ENCODE results near the gene MPPED1. TPM values are rescaled to one million over a fixed set of nuclear protein-coding genes. Genes with fewer than 3 reads are reported as not detected.

MPPED1 gene
- polyA plus RNA-seq, 1 of the 3 experiments (the other 2 are of a cell fraction): 0.03 TPM

DNA sequence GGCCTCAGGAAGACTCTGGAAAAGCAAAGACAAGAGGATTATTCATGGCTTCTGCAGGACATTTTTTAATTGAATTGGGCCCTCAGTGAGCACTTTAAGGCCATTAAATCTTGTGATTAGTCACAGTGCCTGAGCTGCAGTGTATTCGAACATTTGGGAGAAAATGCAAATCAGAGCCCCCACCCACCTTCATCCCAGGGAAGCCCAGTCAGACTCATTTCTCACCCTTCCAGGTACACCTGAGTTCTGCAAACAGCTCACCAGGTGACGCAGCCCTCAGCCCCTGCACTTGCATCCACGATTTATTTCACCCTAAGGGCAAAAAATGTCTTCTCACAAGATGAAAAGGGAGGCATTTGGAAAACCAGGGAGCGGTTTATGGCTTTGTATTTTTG, 128.7 kb downstream of the MPPED1 start:
- Histone ChIP-seq H3K9ac (no peak overlapping the region), H3K9me2 (no peaks in the 10 kb centered on the region), H2AFZ (ENCODE audit: low read depth) (no peak overlapping the region), H3K27ac (ENCODE audit: low read depth in 2 of 2, low read length in 1 of 2) (no peak overlapping the region), H3K4me1 (ENCODE audit: control insufficient read depth in 1 of 2, insufficient read depth in 2 of 2, low read depth in 1 of 2, low read length in 1 of 2) (peaks cover 0 to 2% of the 10 kb centered on the region in 2 experiments; a peak in 1 of 4 replicates), H3K4me2 (no peak overlapping the region), H3F3A (replicated peaks; ENCODE audit: insufficient read depth) (no peaks in the 10 kb centered on the region), H3K36me3 (replicated peaks in 1 of 2; ENCODE audit: control insufficient read depth in 1 of 2, insufficient read depth in 2 of 2, low read length in 1 of 2) (no peaks in the 10 kb centered on the region), H3K4me3 (ENCODE audit: low read depth in 2 of 2, low read length in 1 of 2) (no peak overlapping the region), H3K27me3 (ENCODE audit: insufficient read depth) (no peaks in the 10 kb centered on the region), H3K79me2 (ENCODE audit: insufficient read depth) (no peaks in the 10 kb centered on the region), H4K20me1 (ENCODE audit: insufficient read depth) (no peaks in the 10 kb centered on the region), H3K9me3 (no peaks in the 10 kb centered on the region)
- CTCF ChIA-PET: no interaction called here
- WGBS (ENCODE audit: low lambda C conversion rate): 38% methylated on average over 3 of the region's 4 CpGs
- POLR2A ChIA-PET: interaction anchor here (0.6 kb wide), 1 partner anchor 10 kb away, joined by 3 read pairs; no protein-coding TSS in a partner anchor
- no peak for DNase-seq
- TF ChIP-seq RXRA (IDR thresholded peaks at IDR 0.05; ENCODE audit: borderline replicate concordance, low read depth): no peak
- no peak for TF ChIP-seq JUND (IDR thresholded peaks at IDR 0.05)
- no peak for TF ChIP-seq YY1 (IDR thresholded peaks at IDR 0.05; ENCODE audit: low read depth)
- no peak for TF ChIP-seq POLR2AphosphoS5 (IDR thresholded peaks at IDR 0.05; ENCODE audit: low read depth, low read length)
- TF ChIP-seq NRF1 (IDR thresholded peaks at IDR 0.05; ENCODE audit: low read depth, low read length): no peak
- TF ChIP-seq REST (IDR thresholded peaks at IDR 0.05; ENCODE audit: low read depth, low read length): no peak
- TF ChIP-seq, protein P1, sequence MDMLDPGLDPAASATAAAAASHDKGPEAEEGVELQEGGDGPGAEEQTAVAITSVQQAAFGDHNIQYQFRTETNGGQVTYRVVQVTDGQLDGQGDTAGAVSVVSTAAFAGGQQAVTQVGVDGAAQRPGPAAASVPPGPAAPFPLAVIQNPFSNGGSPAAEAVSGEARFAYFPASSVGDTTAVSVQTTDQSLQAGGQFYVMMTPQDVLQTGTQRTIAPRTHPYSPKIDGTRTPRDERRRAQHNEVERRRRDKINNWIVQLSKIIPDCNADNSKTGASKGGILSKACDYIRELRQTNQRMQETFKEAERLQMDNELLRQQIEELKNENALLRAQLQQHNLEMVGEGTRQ (IDR thresholded peaks at IDR 0.05; ENCODE audit: borderline replicate concordance, low read depth, low read length): no peak
- TF ChIP-seq IRF3 (IDR thresholded peaks at IDR 0.05; ENCODE audit: low read depth, low read length): no peak
- no peak for TF ChIP-seq TEAD4 (IDR thresholded peaks at IDR 0.05; ENCODE audit: borderline replicate concordance, insufficient read depth)
- TF ChIP-seq ELF1 (IDR thresholded peaks at IDR 0.05): no peak
- no peak for TF ChIP-seq GABPA (IDR thresholded peaks at IDR 0.05; ENCODE audit: low read depth)
- TF ChIP-seq SMC3 (IDR thresholded peaks at IDR 0.05; ENCODE audit: low read depth, low read length): no peak
- TF ChIP-seq FOSL2 (IDR thresholded peaks at IDR 0.05; ENCODE audit: borderline replicate concordance, low read depth): no peak
- TF ChIP-seq MAX (IDR thresholded peaks at IDR 0.05; ENCODE audit: low read depth): no peak
- no peak for TF ChIP-seq PBX3 (IDR thresholded peaks at IDR 0.05)
- no peak for TF ChIP-seq RCOR1 (IDR thresholded peaks at IDR 0.05; ENCODE audit: low read length)
- TF ChIP-seq USF1 (IDR thresholded peaks at IDR 0.05; ENCODE audit: borderline replicate concordance, low read depth): no peak
- TF ChIP-seq NFIC (IDR thresholded peaks at IDR 0.05; ENCODE audit: borderline replicate concordance): no peak
- no peak for TF ChIP-seq CHD2 (IDR thresholded peaks at IDR 0.05; ENCODE audit: low read length, partially characterized antibody)
